SK-N-SH treated with all-trans-retinoic acid at 6 μM for 48 hours (cell line): ENCODE results near the gene ARL15.

ENCODE experiments used
- BACH2 ChIP-seq: fragments of 250-450 bp; sonication (Bioruptor Pico); IDR thresholded peaks from 2 replicates; pipeline ENCODE4 v1.9.0; 2021; ENCODE audit warnings: mild to moderate bottlenecking, borderline replicate concordance
- ESRRG ChIP-seq: fragments of 250-450 bp; sonication (Bioruptor Pico); IDR thresholded peaks from 2 replicates; pipeline ENCODE4 v1.6.1; 2021; ENCODE audit warnings: mild to moderate bottlenecking
- PATZ1 ChIP-seq: fragments of 250-450 bp; sonication (Bioruptor Pico); IDR thresholded peaks from 2 replicates; pipeline ENCODE4 v1.8.0; 2020; ENCODE audit warnings: mild to moderate bottlenecking, moderate library complexity, borderline replicate concordance
- RARB ChIP-seq: fragments of 250-450 bp; sonication (Bioruptor Pico); IDR thresholded peaks from 2 replicates; pipeline ENCODE4 v1.8.0; 2021; ENCODE audit warnings: mild to moderate bottlenecking, moderate library complexity
- TOX ChIP-seq: fragments of 250-450 bp; sonication (Bioruptor Pico); IDR thresholded peaks from 2 replicates; pipeline ENCODE4 v1.8.0; 2021; ENCODE audit warnings: mild to moderate bottlenecking, moderate library complexity, borderline replicate concordance
- ZC3H10 ChIP-seq: fragments of 250-450 bp; sonication (Bioruptor Pico); IDR thresholded peaks from 2 replicates; pipeline ENCODE4 v1.5.1; 2021; ENCODE audit warnings: mild to moderate bottlenecking, moderate library complexity

GRCh38 chr5:53946405-53947100 lies 363.8 kb downstream of the ARL15 start:
- TF ChIP-seq TOX (no peak), RARB (no peak), BACH2 (CRISPR knock-in tag) (no peak), ESRRG (CRISPR knock-in tag) (no peak), ZC3H10 (CRISPR knock-in tag) (no peak), PATZ1 (CRISPR knock-in tag) (no peak)
